HG02759 (cell line): Measurements from ENCODE around the gene SYTL2.
A peak's percentile ranks its signal among the peaks of the same experiment; 100 is the strongest.

Source experiments
- ATAC-seq: cut with Tn5 transposase; IDR thresholded peaks from one replicate; pipeline ENCODE4 v1.9.1; 2021; ENCODE audit warnings: mild to moderate bottlenecking, moderate library complexity; ENCODE audit not compliant: unreplicated experiment

The SYTL2 gene

DNA sequence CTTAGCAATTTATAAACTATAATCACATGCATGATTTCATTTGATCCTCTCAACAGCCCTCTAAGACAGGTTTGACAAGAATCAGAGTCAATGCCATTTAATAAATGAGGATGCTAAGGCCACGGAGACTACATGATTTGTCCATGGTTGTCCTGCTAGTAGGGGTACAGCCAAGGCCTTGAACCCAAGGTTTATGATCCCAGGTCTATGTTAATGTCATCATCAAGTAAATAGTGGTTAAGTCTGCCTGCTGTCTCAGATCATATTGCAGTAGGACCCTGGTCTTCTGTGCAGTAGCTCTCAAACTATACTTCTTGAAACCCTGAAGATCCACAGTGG, 17.7 kb upstream of the SYTL2 start:
- no peak for ATAC-seq

DNA sequence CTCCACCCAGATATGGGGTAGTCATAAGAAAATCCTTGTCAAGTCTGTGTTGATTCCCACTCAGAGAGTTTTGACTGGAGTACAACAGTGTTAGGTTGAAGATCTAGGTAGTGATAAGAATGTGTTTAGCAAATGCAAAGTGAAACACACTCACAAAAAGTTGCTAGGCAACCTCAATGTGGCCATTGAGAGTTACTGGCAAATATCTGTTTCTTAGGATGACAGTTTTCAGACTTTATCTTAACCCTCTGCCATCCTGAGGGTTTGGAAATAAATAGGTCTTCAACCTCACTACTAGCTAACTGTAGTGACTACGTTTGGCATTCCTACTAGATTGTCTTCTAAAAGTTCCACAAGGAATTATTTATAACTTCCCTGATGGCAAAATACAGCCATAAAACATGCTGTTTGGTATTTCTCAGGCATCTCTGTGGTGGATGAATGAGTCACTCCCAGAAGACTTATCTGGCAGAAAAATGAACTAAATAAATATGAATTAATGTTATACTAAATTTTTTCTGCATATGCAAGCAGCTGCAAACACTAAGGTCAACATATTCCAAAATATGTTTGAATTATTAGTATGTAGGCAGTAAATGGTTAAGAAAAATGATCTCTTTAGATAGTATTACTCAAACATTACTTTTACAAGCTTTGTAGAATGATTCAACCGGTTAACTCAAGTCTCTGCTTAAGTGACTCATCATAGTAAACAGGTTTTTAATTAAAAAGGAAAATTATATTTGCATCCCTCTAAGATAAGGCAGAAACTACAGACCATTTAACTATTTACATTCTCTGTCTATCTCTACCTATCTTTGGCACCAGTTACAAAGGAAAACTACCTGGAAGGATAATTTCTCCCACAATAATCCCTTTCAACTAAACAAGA, 17.1 kb upstream of the SYTL2 start:
- ATAC-seq = no peak

DNA sequence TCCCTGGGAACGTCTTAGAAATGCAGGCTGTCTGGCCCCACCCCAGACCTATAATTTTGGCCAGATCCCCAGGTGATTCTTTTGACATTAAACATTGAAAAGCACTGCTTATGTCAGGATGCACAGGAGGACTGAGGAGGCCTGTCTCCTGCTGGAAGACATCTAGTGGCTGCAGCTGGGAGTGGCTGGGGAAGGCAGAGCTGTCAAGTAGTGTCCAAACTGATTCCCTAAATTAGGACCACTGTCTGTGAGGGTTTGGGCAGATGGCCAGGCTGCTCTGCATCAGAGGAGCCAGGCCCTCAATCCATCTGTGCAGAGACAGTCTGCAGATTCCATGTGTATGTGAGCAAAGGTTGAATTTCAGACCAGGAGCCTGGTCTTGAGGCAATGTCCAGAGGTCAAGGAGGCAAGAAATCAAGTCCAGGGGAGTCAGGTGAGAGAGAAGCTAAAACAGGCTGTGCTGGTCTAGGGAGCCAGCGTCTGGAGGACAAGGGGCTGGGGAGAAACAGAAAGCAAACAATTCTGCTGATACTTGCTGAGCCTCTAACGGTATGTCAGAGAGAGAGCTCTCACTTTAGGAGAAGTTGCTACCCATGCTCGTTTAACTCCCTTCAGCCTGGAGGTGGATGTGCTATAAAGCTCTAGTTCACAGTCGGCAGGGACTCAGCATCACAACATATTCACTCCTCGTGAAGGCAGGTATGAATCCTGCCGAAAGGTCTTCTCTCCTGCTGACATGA, 15.3 kb upstream of the SYTL2 start:
- ATAC-seq = peak; percentile 65

DNA sequence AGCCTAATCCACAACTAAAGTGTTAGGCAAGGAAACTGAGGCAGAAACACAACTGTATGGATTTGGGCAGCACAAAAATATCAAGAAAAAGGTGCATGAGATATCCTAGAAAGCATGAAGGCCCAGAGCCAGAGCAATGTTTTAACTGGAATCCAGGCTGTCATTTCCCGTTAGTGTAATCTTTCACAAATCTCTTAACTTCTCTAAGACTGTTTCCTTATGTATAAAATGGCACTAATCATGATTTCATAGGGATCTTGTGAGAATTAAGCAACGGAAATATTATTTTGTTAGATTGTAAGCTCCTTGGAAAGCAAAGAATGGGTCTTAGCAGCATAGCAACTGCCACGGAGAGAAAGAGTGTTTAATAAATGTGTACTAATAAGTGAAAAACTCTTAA, 14.7 kb upstream of the SYTL2 start:
- ATAC-seq = no peak

DNA sequence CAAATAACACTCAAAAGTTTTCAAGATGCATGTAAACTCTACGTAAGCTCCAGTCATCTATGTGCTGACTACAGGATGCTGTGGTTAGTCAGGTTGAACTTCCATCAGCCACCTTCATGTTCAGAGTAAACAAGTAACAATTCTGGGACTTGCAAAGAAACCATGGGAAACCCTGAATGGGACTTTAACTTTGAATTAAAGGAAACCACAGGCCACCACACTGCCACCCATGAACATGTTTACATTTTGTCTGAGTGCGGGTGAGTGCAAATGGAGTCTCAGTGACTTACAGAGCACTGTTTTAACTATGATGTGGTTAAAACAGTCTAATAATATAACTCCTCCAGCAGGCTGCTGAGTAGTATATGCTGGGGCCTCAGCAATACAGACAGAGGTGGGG, 12.9 kb upstream of the SYTL2 start:
- ATAC-seq = no peak

DNA sequence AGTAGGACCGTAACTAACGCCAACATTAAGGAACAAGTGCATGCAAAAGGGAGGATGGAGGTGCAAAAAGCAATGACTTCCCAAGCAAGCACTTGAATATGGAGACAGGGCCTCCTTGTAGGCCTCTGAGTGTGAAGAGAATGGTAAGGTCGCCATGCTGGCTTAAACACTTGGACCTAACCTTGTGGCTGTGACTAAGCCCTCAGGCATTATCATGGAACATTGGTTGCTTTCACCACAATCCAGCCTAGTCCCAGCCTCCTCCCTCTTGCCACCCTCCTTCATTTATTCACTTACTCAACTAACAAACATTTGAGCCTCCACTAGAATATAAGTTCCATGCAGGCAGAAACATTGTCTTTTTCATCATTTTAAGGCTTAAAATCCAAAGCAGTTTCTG, 11.9 kb upstream of the SYTL2 start:
- no peak for ATAC-seq

DNA sequence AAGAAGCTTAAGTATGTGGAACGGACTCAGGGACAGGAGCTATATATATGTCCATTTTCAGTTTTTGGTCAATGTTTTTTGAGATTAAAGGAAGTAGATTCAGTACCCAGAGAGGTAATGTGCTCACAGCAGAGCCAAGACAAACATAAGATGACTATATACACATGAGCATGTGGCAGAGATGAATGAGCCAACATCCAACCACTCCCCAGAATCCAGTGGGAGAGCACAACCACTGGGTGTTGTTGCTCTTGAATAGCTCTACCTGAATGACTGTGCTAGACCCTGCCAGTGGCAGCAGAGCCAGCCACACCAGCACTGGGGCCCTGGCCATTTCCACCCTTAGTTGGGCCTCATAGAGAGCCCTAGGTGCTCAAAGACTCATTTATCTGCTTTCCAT, 10.7 kb upstream of the SYTL2 start:
- no peak for ATAC-seq

DNA sequence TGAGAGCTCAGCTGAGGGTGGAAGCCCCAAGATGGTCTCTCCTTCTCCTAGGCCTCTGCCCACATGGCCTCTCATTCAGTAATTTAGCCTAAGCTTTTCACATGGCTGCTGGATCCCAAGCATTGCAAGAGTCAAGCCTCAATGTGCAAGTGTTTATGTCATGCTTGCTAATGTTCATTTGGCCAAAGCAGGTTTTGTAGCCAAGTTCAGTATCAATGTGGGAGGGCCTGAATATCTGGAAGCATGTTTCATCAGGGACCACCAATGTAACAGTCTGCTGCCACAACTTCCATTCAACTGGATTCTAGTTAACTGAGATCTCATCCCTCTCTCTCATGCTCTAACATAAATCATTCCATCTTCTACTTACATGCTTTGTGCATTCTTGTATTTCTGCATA, 8.5 kb upstream of the SYTL2 start:
- ATAC-seq = no peak

DNA sequence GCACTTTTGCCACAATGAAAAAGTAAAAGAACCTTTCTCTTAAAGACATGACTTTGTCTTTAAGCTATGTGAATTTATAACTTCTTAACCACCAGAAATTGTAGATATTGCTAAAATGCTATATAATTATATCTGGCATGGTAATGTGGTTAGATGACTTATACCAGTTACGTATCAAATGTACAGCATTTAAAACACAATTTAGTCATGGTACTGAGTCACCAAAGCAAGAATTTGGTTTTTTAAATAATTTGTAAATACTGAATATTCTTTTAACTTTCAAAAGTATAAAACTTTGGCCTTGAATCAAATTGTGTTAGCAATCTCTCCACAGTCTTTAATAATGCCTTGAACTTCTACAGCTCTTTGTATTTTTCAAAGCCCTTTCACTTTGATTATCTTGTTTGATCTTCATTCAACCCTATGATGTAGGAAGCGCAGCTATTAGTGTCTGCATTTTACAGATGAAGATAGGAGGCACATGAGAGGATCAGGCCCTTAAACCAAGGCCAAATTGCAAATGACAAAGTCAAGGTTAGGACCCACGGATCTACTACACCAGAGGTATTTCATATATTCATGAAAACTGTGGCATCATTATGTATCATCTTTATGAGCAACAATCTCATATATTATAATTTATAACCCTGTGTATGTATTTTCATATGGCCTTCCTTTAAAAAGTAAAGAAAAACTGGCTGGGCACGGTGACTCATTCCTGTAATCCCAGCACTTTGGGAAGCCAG, 4.4 kb upstream of the SYTL2 start:
- no peak for ATAC-seq

DNA sequence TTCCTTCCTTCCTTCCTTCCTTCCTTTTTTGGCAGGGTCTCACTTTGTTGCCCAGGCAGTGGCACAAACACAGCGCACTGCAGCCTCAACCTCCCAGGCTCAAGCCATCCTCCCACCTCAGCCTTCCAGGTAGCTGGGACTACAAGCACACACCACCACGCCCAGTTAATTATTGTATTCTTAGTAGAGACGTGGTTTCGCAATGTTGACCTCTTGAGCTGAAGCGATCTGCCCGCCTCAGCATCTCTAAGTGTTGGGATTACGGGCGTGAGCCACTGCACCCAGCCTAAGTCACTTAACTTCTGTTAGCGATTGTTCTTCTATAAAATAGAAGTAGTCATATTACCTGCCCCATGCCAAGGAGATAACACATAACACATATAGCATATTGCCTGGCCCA, 2.8 kb upstream of the SYTL2 start:
- no peak for ATAC-seq

DNA sequence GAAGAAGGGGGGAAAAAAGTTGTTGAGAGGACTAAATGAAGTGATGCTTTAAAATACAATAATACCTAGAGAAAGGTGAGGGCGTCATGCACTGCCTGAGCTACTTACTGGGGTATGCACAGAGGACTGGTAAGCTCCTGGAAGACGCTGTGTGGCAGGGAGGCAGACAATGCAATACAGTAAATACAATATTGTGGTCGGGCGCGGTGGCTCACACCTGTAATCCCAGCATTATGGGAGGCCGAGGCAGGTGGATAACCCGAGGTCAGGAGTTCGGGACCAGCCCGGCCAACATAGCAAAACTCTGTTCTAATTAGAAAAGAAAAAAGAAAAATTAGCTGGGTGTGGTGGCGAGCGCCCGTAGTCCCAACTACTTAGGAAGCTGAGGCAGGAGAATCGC, 683 bp upstream of the SYTL2 start:
- no peak for ATAC-seq

DNA sequence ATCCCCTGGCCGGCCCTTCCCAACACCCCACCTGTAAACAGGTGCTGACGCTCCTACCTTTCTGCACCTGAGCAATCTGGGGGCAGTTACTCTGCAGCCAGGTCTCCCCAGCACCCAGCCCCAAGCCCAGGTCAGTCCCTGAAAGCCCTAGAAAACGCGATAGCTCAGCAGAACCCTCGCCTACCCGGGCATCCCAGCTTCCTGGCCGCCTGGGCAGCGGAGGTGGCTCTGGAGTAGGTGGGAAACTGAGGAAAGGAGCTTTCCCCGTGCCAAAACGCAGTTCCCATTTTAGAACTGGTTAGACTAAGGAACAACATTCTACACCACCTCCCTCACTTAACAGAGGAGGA, 445 bp downstream of the SYTL2 start:
- no peak for ATAC-seq

DNA sequence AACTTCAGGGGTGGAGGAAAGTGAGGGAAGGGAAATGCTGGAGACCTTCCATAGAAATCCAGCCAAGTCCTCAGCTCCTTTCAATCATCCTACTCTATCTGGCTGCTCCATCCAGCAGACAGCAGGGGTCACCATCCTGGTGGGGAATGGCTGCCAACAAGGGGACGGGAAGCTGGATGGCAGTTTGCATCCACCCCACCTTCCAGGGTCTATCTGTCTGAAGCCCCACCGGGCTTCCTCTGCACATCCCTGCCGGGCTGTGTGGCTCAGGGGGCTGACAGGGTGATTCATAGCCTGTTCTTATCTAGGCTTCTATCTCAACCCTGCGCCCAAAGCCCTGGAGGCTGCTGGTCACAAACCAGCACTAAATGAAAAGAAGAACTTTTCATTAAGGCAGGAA, 1.1 kb downstream of the SYTL2 start:
- no peak for ATAC-seq

DNA sequence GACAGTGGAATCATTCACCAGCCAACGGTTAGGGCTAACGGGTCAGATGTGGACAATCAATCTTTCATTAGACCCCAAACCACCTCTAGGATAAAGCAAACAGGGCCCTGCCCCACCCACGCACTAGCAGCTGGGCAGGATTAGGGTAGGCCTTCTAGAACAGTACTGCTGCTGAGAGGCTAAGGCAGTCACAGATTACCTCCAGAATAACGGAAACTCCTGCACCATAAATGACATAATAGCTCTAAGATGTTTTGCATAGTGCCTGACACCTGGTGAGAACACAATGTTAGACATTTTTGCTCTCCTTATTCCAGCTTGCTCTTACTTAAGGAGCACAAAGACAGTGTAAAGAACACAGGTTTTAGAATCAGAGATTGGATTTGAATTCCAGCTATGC, 1.8 kb downstream of the SYTL2 start:
- no peak for ATAC-seq

DNA sequence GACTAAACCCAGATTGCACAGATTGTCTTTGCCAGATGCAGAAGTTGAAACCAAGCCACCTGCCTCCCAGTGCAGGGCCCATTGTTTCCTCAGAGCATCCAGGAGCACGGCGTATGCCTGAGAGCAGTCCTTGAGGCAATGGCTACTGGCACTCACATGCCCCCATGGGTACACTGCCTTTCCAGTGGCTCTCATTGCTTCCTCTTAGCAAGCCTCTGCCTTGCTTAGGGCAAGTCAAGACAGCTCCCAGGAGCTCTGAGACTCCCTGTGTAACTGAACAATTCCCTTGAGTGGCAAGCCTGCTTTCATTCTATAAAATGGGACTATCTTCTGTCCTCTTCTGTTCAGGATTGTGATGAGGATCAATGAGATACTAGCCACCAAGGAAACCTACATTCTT, 4.1 kb downstream of the SYTL2 start:
- no peak for ATAC-seq

DNA sequence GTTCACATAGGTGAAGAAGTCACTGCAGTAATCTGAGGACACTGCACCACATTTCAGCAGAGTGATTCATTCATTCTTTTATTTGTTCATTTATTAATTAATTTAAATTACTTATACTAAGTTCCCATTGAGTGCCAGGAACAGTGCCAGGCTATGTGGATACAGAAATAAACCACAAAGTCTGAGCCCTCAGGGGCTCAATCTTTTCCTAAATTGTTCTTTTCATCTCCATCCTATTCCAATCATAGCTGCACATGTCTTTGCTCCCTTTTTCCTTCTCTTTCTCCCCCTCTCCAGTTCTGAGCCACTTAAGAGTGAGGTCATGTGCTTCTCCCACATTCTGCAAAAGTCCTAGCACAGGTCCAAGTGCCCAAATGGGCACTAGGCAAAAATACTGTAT, 4.9 kb downstream of the SYTL2 start:
- no peak for ATAC-seq

DNA sequence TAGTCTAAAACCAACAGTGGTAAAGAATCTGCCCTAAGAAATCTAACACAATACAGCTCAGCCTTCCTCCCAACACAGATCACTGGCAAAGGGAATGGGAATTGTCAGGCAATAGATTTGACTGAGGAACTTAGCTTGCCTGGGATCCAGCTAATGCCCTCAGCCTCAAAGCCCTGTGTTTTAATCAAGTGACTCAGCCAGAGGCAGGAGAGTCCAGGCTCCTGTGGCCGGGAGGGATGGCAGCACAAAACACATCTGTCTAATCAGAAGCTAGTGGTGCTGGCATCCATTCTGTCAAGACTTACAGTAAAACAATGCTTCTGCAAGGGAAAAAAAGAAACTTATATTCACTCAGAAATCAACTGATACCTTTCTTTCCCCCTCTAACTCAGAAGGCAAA, 5.6 kb downstream of the SYTL2 start:
- no peak for ATAC-seq

DNA sequence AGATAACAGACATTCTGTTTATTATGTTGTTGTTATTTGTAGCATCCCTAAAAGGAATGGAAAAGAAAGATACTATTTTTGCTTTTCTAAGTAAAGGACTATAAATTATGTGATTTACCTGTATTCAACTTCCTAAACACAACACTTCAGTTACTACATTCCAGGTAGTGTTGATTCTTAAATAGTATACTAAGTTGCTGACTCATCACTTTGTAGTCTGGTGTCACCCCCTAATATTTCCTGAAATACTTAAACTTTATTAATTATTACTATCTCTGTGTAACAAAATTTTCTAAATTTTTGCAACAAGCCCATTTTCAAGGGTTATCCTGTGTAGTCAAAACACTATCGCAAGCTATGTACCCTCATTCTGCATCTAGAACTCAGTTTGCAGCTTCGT, 7.0 kb downstream of the SYTL2 start:
- ATAC-seq = no peak

DNA sequence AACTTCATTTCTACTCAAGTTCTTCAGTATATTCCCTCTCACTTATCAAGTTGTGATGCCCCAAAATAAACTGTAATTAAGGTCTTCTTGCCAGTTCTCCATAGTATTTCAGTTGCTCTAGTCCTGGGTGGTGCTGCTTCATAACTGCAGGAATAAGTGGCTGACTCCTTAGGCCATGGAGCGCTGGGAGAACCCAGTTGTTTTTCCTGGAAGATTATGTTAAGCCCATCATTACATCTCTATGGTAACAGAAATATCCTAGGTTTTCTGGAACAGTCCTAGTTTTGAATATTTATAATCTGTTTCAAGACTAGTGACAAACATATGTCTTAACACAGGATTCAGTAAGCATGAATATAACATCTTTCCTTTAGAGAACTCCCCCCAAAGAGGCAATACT, 7.6 kb downstream of the SYTL2 start:
- no peak for ATAC-seq

DNA sequence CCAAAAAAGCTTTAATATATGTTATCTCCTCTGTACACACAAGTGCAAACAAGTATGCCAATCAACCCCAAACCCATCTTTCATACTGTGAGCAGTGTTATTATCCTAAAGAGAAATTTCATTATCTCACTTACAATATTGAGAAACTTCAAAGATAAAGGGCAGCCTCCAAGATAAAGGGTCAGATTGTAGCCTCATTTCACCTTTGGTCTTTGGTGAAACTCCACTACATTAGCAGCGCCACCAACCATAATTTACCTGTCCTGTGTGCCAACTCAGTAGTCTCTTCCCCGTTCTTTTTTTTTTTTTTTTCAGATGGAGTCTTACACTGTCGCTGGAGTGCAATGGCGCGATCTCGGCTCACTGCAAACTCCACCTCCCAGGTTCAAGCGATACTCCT, 9.4 kb downstream of the SYTL2 start:
- no peak for ATAC-seq

DNA sequence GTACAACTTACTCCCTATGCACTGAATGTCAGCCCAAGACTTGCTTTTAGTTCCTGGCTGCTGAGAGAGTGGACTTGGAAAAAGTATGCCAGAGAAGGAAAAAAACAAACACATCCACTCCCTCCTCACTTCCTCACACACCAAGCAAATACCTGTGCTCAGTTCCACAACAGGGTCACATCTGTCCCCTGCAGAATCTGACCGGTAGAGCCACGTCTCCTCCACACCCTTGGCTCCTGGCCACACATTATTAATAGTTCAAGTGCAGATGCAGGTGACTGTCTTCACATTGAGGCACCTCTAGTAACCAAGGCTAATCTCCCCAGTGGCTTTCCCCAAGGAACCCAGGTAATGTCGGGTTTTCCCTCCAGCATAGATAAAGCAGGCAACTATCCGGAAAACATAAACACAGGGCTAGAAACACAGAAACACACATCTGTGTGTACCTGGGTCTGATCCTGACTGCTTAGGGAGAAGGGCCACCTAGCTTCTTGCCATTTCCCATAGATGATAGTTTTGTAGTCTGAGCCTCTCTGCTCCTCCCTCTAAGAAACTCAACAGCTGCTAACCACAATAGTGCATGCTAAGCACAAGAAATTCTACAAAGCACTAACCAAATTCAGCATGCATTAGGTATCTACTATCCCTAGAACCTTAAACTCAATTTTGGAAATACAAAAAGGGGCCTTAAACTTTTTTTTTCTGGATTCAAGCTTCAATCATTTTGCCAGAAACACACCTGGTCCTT, 10.2 kb downstream of the SYTL2 start:
- no peak for ATAC-seq
